ENCODE measurements around the gene HSD17B14.
A peak's percentile ranks its signal among the peaks of the same experiment; 100 is the strongest.

- TF ChIP-seq CTCF (conservative IDR thresholded peaks at IDR 0.05; ENCODE audit: low read depth in 2 of 2) = peak in 1 of 2 experiments; percentile 12; a peak in 1 of 4 replicates
- no peak for TF ChIP-seq EZH2 (IDR thresholded peaks at IDR 0.05; ENCODE audit: low read depth, unreplicated experiment)
- TF ChIP-seq ETS1 (IDR thresholded peaks at IDR 0.05) = no peak
- TF ChIP-seq ZNF331 (CRISPR knock-in tag; IDR thresholded peaks at IDR 0.05; ENCODE audit: low read depth) = no peak
- TF ChIP-seq REST (IDR thresholded peaks at IDR 0.05; ENCODE audit: unreplicated experiment) = no peak
- TF ChIP-seq EZH2phosphoT487 (IDR thresholded peaks at IDR 0.05; ENCODE audit: unreplicated experiment) = no peak
- TF ChIP-seq CREB1 (CRISPR knock-in tag; IDR thresholded peaks at IDR 0.05; ENCODE audit: low read depth) = no peak
- no peak for TF ChIP-seq POLR2AphosphoS5 (IDR thresholded peaks at IDR 0.05; ENCODE audit: low read depth)
- no peak for TF ChIP-seq STAT1 (IDR thresholded peaks at IDR 0.05; ENCODE audit: unreplicated experiment)
- TF ChIP-seq JUNB (IDR thresholded peaks at IDR 0.05; ENCODE audit: unreplicated experiment) = no peak
- TF ChIP-seq NANOG (IDR thresholded peaks at IDR 0.05; ENCODE audit: borderline replicate concordance) = no peak
- TF ChIP-seq ZNF114 (CRISPR knock-in tag; IDR thresholded peaks at IDR 0.05) = no peak
Measured at GRCh38 chr19:48845384-48845783, 9.1 kb upstream of the HSD17B14 start.
